GM12873 (cell line): ENCODE results near the gene PRDX2.

ENCODE experiments used
- CTCF ChIP-seq: IDR thresholded peaks from 2 replicates; pipeline ENCODE4 v1.5.1; 2012; ENCODE audit warnings: low read depth, mild to moderate bottlenecking, moderate library complexity, low read length, control low read depth; ENCODE audit not compliant: insufficient read depth; ENCODE audit errors: missing control alignments

PRDX2 gene

GRCh38 chr19:12788042-12788681, 13.4 kb downstream of the PRDX2 start:
- TF ChIP-seq CTCF: no peak

- no peak for TF ChIP-seq CTCF
Observed at GRCh38 chr19:12787458-12787857, 14.1 kb downstream of the PRDX2 start.

GRCh38 chr19:12786952-12787351, 14.6 kb downstream of the PRDX2 start:
- no peak for TF ChIP-seq CTCF

GRCh38 chr19:12786141-12786870, 15.3 kb downstream of the PRDX2 start:
- no peak for TF ChIP-seq CTCF

- no peak for TF ChIP-seq CTCF
Observed at GRCh38 chr19:12785431-12786031, 16.1 kb downstream of the PRDX2 start.

- TF ChIP-seq CTCF: no peak
Observed at GRCh38 chr19:12784871-12785430, 16.6 kb downstream of the PRDX2 start.

GRCh38 chr19:12784394-12784870, 17.2 kb downstream of the PRDX2 start:
- TF ChIP-seq CTCF: no peak
